Measurements from ENCODE around the gene ADGRG3.

Gene ADGRG3

DNA sequence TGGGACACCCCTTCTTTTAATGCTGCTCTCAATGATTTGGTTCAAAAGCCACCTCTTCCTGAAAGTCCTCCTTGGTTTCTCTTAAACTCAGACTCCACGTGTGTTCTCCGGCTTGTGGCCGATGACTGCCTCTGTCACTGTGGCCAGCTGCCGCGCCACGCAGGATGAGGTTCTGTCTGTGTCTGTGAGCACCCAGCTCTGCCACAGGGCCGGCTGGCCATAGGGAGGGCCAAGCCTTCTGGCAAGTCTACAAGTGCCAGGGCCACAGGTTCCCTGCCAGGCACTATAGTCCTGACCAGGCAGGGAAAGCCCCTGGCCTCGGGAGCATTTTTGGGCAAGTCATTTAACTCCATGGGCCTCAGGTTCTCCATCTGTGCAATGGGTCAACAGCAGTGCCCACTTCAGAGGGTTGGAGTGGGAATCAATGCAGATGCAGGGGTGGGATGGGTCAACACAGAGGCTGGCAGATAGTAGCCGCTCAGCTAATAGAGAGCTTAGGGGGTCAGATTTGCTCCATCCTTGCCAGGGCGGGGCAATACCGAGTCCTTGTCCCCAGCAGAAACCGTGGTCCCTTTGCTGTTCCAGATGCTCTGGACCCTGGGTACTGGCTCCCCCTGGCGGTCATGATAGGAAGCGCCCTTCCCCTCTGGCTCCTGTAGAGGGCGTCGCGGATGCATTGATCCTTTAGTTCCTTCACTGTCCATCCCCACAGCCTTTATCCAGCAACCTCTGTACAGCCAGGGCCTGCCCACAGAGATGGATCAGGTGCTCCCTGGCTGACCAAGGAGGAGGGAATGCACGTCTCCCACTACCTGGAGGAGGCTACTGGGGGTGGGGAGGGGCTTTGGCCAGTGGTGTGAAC is 19.3 kb upstream of the ADGRG3 start:
- Histone ChIP-seq H3K9ac (ENCODE audit: low read length) (no peak overlapping the region), H3K36me3 (ENCODE audit: control insufficient read depth, insufficient read depth, low read length) (no peaks in the 10 kb centered on the region), H3K27ac (ENCODE audit: low read depth, low read length) (no peak overlapping the region), H3K27me3 (ENCODE audit: control insufficient read depth, insufficient read depth, low read length) (no peaks in the 10 kb centered on the region), H3K4me1 (ENCODE audit: control insufficient read depth, insufficient read depth, low read length) (peaks cover 4% of the 10 kb centered on the region; the same call in 1 of the 2 replicates), H3K4me3 (ENCODE audit: low read depth, low read length) (no peak overlapping the region), H3K9me3 (ENCODE audit: control insufficient read depth, insufficient read depth, low read depth, low read length) (no peaks in the 10 kb centered on the region; the same call in 1 of the 2 replicates)

DNA sequence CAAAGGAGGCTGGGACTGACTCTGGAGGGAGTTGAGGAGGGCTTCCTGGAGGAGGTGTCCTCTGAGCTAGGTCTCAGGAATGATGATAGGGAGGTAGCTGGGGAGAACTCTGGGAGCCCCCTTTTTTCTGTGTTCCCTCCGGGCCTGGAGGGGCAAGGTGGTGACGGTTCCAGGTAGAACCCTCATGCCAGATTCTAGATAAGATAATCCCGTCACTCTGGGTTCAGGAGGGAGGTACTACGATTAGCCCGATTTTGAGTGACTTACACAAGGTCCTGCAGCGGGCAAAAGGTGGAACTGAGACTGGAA is 18.7 kb upstream of the ADGRG3 start:
- Histone ChIP-seq H3K36me3 (ENCODE audit: control insufficient read depth, insufficient read depth, low read length) (no peaks in the 10 kb centered on the region), H3K27me3 (ENCODE audit: control insufficient read depth, insufficient read depth, low read length) (no peaks in the 10 kb centered on the region), H3K4me3 (ENCODE audit: low read depth, low read length) (no peak overlapping the region), H3K27ac (ENCODE audit: low read depth, low read length) (no peak overlapping the region), H3K4me1 (ENCODE audit: control insufficient read depth, insufficient read depth, low read length) (peaks cover 8% of the 10 kb centered on the region; the same call in 1 of the 2 replicates), H3K9ac (ENCODE audit: low read length) (no peak overlapping the region), H3K9me3 (ENCODE audit: control insufficient read depth, insufficient read depth, low read depth, low read length) (no peaks in the 10 kb centered on the region; the same call in 1 of the 2 replicates)

DNA sequence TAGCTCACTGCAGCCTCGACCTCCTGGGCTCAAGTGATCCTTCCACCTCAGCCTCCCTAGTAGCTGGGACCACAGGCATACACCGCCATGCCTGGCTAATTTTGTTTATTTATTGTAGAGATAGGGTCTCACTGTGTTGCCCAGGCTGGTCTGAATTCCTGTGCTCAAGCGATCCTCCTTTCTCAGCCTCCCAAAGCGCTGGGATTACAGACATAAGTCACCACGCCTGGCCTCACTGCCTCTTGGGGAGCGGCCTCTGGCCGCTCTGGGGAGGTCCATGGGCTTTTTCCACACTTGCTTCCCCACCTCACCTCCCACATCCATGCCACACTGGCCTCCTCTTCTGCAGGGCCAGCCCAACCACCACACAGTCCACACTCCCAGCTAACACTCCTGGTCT is 18.3 kb upstream of the ADGRG3 start:
- Histone ChIP-seq H3K4me3 (ENCODE audit: low read depth, low read length) (no peak overlapping the region), H3K27me3 (ENCODE audit: control insufficient read depth, insufficient read depth, low read length) (no peaks in the 10 kb centered on the region), H3K9me3 (ENCODE audit: control insufficient read depth, insufficient read depth, low read depth, low read length) (no peaks in the 10 kb centered on the region), H3K9ac (ENCODE audit: low read length) (no peak overlapping the region), H3K4me1 (ENCODE audit: control insufficient read depth, insufficient read depth, low read length) (peaks cover 8% of the 10 kb centered on the region; the same call in 1 of the 2 replicates), H3K36me3 (ENCODE audit: control insufficient read depth, insufficient read depth, low read length) (no peaks in the 10 kb centered on the region), H3K27ac (ENCODE audit: low read depth, low read length) (no peak overlapping the region)

DNA sequence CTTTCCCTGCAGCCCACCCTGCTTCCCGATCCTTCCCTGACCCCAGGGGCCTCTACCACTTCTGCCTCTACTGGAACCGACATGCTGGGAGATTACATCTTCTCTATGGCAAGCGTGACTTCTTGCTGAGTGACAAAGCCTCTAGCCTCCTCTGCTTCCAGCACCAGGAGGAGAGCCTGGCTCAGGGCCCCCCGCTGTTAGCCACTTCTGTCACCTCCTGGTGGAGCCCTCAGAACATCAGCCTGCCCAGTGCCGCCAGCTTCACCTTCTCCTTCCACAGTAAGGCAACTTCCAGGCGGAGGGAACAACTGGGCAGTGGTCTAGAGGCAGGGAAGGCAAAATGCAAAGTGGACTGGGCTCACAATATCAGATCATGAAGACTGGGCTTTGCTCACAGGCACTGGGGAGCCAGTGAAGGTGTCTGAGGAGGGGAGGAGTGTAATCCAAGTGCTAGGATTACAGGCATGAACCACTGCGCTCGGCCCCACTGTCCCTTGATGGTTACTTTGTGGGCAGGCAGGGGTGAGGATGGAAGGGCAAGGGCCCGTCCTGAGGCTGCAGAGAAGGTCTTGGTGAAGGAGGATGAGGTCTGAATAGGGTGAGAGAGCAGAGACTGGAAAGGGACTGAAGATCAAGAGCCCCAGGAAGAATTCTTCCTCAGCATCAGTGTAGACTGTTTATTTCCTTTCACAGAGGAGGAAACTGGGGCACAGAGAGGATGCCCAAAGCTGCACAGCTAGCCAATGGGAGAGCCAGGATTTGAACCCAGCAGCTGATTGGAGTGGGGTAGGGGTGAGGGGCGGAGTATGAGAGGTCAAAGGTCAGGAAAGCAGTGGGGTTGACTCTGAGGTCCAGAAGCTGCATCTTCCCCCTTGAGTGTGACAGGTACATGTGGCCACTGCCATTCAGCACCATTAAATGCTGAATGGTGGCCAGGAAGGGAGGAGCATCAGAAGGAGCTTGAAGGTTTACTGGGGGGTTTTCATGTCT is 16.5 kb upstream of the ADGRG3 start:
- Histone ChIP-seq H3K4me3 (ENCODE audit: low read depth, low read length) (no peak overlapping the region), H3K36me3 (ENCODE audit: control insufficient read depth, insufficient read depth, low read length) (no peaks in the 10 kb centered on the region), H3K27ac (ENCODE audit: low read depth, low read length) (no peak overlapping the region), H3K4me1 (ENCODE audit: control insufficient read depth, insufficient read depth, low read length) (peaks cover 8% of the 10 kb centered on the region; the same call in 1 of the 2 replicates), H3K27me3 (ENCODE audit: control insufficient read depth, insufficient read depth, low read length) (no peaks in the 10 kb centered on the region), H3K9me3 (ENCODE audit: control insufficient read depth, insufficient read depth, low read depth, low read length) (no peaks in the 10 kb centered on the region), H3K9ac (ENCODE audit: low read length) (no peak overlapping the region)

DNA sequence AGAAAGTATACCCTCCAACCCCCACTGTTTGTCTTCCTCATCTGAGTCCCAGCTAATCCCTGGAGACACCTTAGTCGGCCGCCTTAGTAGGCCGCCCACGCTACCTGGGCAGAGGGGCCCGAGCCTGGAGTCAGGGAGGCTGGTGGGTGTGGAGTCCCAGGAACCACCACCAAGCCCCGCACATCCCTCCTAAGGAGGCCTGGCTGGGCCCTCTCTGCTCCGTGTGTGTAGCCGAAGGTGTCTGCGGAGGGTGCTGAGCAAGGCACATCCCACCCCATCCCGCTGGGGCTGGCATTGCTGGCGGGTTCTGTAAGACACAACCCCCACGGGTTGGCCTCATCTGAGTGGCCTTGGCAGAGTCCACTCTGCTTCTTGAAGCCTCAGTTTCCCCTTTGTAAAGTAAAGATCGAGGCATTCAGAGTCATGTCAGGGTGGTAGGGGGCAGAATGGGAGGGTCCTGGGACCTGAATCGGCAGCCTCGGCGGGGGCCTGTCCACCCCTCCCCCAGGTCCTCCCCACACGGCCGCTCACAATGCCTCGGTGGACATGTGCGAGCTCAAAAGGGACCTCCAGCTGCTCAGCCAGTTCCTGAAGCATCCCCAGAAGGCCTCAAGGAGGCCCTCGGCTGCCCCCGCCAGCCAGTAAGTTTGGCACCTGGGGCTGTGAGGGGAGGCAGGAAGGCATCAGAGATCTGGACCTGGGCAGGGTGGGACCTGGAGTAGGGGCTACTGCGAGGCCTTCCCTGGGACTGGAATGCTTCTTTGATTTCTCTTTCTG is 15.2 kb upstream of the ADGRG3 start:
- H3K27me3 ChIP-seq (ENCODE audit: control insufficient read depth, insufficient read depth, low read length) = no peaks in the 10 kb centered on the region
- no peak overlapping the region for H3K27ac ChIP-seq (ENCODE audit: low read depth, low read length)
- H3K4me1 ChIP-seq (ENCODE audit: control insufficient read depth, insufficient read depth, low read length) = peaks cover 8% of the 10 kb centered on the region; the same call in 1 of the 2 replicates
- no peak overlapping the region for H3K9ac ChIP-seq (ENCODE audit: low read length)
- no peaks in the 10 kb centered on the region for H3K36me3 ChIP-seq (ENCODE audit: control insufficient read depth, insufficient read depth, low read length)
- H3K9me3 ChIP-seq (ENCODE audit: control insufficient read depth, insufficient read depth, low read depth, low read length) = no peaks in the 10 kb centered on the region
- H3K4me3 ChIP-seq (ENCODE audit: low read depth, low read length) = no peak overlapping the region

DNA sequence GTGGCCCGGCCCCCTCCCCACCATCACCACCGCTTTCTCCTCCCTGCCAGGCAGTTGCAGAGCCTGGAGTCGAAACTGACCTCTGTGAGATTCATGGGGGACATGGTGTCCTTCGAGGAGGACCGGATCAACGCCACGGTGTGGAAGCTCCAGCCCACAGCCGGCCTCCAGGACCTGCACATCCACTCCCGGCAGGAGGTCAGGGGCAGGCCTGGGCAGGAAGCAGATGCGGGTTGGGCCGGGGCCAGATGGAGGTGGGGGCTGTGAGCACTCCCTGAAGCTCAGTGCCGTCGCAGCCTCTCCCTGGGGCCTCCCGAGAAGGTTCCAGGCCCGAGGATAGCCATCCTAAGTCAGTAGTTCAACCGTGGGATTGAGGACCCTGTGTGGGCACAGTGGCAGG is 14.2 kb upstream of the ADGRG3 start:
- Histone ChIP-seq H3K4me1 (ENCODE audit: control insufficient read depth, insufficient read depth, low read length) (peaks cover 8% of the 10 kb centered on the region; the same call in 1 of the 2 replicates), H3K36me3 (ENCODE audit: control insufficient read depth, insufficient read depth, low read length) (no peaks in the 10 kb centered on the region)

DNA sequence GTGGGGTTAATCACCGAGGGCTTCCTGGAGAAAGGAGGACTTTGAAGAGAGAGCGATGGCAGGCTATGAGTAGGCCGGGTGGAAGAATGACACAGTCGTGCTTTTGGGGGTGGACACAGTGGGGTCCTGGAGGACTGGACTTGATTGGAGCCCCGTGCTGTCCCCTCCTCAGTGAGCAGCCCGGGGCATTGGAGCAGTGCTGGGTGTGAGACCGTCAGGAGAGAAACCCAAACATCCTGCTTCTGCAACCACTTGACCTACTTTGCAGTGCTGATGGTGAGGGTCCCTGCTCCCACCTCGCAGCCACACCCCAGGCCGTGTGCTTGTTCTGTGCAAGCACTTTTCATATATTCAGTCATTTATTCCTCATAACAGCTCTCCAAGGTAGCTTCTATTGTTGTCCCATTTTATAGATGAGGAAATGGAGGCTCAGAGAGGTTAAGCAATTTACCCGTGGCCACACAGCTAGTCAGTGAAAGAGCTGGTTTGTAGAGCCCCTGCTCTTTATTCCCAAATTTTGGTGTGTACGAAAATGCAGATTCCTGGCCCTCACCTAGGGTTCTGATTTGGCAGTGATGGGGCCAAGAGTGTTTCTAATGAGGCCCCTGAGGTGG is 11.7 kb upstream of the ADGRG3 start:
- Histone ChIP-seq H3K9ac (ENCODE audit: low read length) (no peak overlapping the region), H3K27ac (ENCODE audit: low read depth, low read length) (no peak overlapping the region), H3K27me3 (ENCODE audit: control insufficient read depth, insufficient read depth, low read length) (no peaks in the 10 kb centered on the region), H3K4me3 (ENCODE audit: low read depth, low read length) (no peak overlapping the region), H3K9me3 (ENCODE audit: control insufficient read depth, insufficient read depth, low read depth, low read length) (no peaks in the 10 kb centered on the region), H3K4me1 (ENCODE audit: control insufficient read depth, insufficient read depth, low read length) (peaks cover 8% of the 10 kb centered on the region; the same call in 1 of the 2 replicates), H3K36me3 (ENCODE audit: control insufficient read depth, insufficient read depth, low read length) (no peaks in the 10 kb centered on the region)

More for the DNA sequence above, 14.2 kb upstream of the ADGRG3 start:
- Histone ChIP-seq H3K9me3 (ENCODE audit: control insufficient read depth, insufficient read depth, low read depth, low read length) (no peaks in the 10 kb centered on the region), H3K27me3 (ENCODE audit: control insufficient read depth, insufficient read depth, low read length) (no peaks in the 10 kb centered on the region), H3K4me3 (ENCODE audit: low read depth, low read length) (no peak overlapping the region), H3K9ac (ENCODE audit: low read length) (no peak overlapping the region), H3K27ac (ENCODE audit: low read depth, low read length) (no peak overlapping the region)

DNA sequence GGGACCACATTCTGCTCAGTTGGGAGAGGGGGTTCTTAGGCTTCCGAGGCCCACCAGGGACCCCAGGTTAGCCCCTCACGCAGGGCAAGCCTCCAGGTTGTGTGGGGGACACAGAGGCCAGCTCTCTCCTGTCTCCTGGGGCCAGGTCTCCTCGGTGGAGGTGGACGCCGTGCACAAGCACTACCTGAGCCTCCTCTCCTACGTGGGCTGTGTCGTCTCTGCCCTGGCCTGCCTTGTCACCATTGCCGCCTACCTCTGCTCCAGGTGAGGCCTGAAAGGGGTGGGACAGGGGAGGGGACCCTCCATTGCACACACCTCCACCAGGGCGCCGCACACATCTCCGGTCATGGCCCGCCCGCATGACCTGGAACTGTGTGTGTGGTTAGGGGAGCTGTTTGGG is 10.9 kb upstream of the ADGRG3 start:
- no peaks in the 10 kb centered on the region for H3K27me3 ChIP-seq (ENCODE audit: control insufficient read depth, insufficient read depth, low read length)
- no peaks in the 10 kb centered on the region for H3K36me3 ChIP-seq (ENCODE audit: control insufficient read depth, insufficient read depth, low read length)
- H3K9ac ChIP-seq (ENCODE audit: low read length) = no peak overlapping the region
- H3K9me3 ChIP-seq (ENCODE audit: control insufficient read depth, insufficient read depth, low read depth, low read length) = no peaks in the 10 kb centered on the region
- no peak overlapping the region for H3K27ac ChIP-seq (ENCODE audit: low read depth, low read length)
- H3K4me1 ChIP-seq (ENCODE audit: control insufficient read depth, insufficient read depth, low read length) = peaks cover 8% of the 10 kb centered on the region; the same call in 1 of the 2 replicates
- H3K4me3 ChIP-seq (ENCODE audit: low read depth, low read length) = no peak overlapping the region

DNA sequence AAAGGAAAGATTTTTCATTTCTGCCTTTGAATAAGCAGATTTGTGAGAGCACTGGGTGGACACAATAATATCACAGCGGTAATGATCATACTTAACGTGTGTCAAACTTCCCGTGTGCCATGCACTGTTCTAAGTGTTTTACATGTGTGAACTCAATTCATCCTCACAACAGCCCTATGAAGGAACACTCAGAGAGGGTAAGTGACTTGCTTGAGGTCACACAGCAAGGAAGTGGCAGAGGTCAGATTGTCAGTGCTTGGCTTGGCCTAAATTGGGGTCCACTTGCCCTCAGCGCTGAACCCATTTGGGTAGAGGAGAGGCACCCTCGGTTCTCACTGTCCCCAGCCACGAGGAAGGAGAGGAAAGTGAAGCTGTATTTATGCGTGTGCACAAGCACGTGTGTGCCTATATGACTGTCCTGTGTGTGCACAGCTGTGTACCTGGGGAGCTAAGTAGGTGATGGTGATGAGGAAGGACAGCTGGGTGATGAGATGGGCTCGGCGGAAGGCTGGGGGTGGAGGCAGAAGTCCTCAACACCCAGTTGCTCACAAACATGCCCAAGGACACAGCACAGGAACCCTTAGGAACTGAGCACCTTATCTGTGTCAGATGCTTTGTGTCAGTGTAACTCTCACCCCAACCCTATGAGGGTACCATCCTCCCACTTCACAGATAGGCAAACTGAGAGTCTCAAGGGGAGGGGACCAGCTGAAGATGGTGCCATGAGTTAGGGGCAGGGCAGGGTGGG is 9.8 kb upstream of the ADGRG3 start:
- no peak overlapping the region for H3K9ac ChIP-seq (ENCODE audit: low read length)
- H3K4me1 ChIP-seq (ENCODE audit: control insufficient read depth, insufficient read depth, low read length) = peaks cover 8% of the 10 kb centered on the region; the same call in 1 of the 2 replicates
- no peak overlapping the region for H3K27ac ChIP-seq (ENCODE audit: low read depth, low read length)
- no peak overlapping the region for H3K4me3 ChIP-seq (ENCODE audit: low read depth, low read length)
- no peaks in the 10 kb centered on the region for H3K36me3 ChIP-seq (ENCODE audit: control insufficient read depth, insufficient read depth, low read length)
- H3K27me3 ChIP-seq (ENCODE audit: control insufficient read depth, insufficient read depth, low read length) = no peaks in the 10 kb centered on the region
- no peaks in the 10 kb centered on the region for H3K9me3 ChIP-seq (ENCODE audit: control insufficient read depth, insufficient read depth, low read depth, low read length)
